Astrocyte (in vitro differentiated cells and primary cell): ENCODE results near the gene NEURL3.

Experiments used
- CTCF ChIP-seq: IDR thresholded peaks from 2 replicates; pipeline ENCODE4 v1.5.1; 2011; ENCODE audit warnings: low read depth, mild to moderate bottlenecking, inconsistent platforms, low read length, moderate library complexity; ENCODE audit not compliant: insufficient read depth
- EZH2 ChIP-seq: IDR thresholded peaks from 2 replicates; pipeline ENCODE4 v1.6.1; 2012; ENCODE audit warnings: mild to moderate bottlenecking, low read length, inconsistent platforms; ENCODE audit not compliant: insufficient read depth

- no peak for TF ChIP-seq CTCF
- no peak for TF ChIP-seq EZH2
These were observed 53.1 kb downstream of the NEURL3 start for GRCh38 chr2:96452053-96452452.
